Muscle of leg (tissue), 11 donors: ENCODE data around the gene FXYD4. TPM values are rescaled to one million over a fixed set of nuclear protein-coding genes. Genes with fewer than 3 reads are reported as not detected.
"Not testable (repeated sequence)": the region's sequence is repeated elsewhere in the genome, so short reads cannot be mapped to it uniquely, and the experiment has no call there.

ENCODE experiments used
- DNase-seq: peaks from one replicate; pipeline ENCODE4 v3.0.0; 2013
- H3K27ac ChIP-seq: one replicate; pipeline ENCODE4 v1.5.1; 2013; ENCODE audit warnings: mild to moderate bottlenecking, low read length, control low read depth
- H3K27me3 ChIP-seq: one replicate; pipeline ENCODE4 v1.6.1; 2013; ENCODE audit warnings: low read length; ENCODE audit not compliant: control insufficient read depth, insufficient read depth
- H3K36me3 ChIP-seq: one replicate; pipeline ENCODE4 v1.6.1; 2013; ENCODE audit warnings: low read length; ENCODE audit not compliant: control insufficient read depth, insufficient read depth
- H3K4me1 ChIP-seq: one replicate; pipeline ENCODE4 v1.6.1; 2013; ENCODE audit warnings: low read length; ENCODE audit not compliant: control insufficient read depth, insufficient read depth
- H3K4me3 ChIP-seq: one replicate; pipeline ENCODE4 v1.5.1; 2013; ENCODE audit warnings: low read length, control low read depth
- H3K9me3 ChIP-seq: replicated peaks from 2 replicates; pipeline ENCODE4 v1.6.1; 2013; ENCODE audit warnings: low read depth, low read length; ENCODE audit not compliant: control insufficient read depth
- WGBS: methylation state at CpG from one replicate; pipeline ENCODE4 v1.1.5; 2013; ENCODE audit warnings: missing lambda C conversion rate; ENCODE audit not compliant: insufficient coverage; 5-methylcytosine and 5-hydroxymethylcytosine counted together
- polyA plus RNA-seq, 8 donors: library from polyadenylated mRNA; unstranded; fragments of 120-200 nt; gene quantifications; one replicate each; pipeline versions ENCODE4 v1.2.1 to v1.2.3, GENCODE V29; 2013; ENCODE audit warnings: inconsistent platforms in 1 of 8, low replicate concordance in 1 of 8; ENCODE audit not compliant: insufficient read length in 8 of 8, insufficient read depth in 1 of 8
- total RNA-seq: library from RNA; stranded (reverse); fragments of 120-200 nt; gene quantifications from one replicate; pipeline ENCODE4 v1.2.4, GENCODE V29; 2013

The FXYD4 gene
- total and polyA plus RNA-seq, 9 donors = 0.44 to 2.6 (median 0.69) TPM

- not testable (repeated sequence) for H3K9me3 ChIP-seq
These were observed 40.7 kb upstream of the FXYD4 start for GRCh38 chr10:43330824-43331127.

DNA sequence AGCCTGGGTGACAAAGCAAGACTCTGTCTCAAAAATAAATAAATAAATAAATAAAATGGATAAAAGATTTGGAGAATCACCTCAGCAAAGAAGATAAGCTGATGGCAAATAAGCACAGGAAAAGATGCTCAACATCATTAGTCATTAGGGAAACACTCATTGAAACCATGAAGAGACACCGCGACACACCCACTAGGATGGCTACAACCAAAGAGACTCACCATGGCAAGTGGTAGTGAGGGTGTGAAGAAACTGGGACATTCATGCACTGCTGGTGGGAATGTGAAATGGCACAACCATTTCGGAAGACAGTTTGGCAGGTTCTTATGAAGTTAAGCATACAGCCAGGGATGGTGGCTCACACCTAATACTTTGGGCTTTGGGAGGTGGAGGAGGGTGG is 37.8 kb upstream of the FXYD4 start:
- H3K9me3 ChIP-seq = no peaks in the 10 kb centered on the region
- H3K27me3 ChIP-seq = no peaks in the 10 kb centered on the region
- H3K36me3 ChIP-seq = no peaks in the 10 kb centered on the region
- H3K27ac ChIP-seq = no peak overlapping the region
- WGBS = 88% methylated on average over 1 of the region's 3 CpGs
- no peak for DNase-seq
- H3K4me3 ChIP-seq = no peak overlapping the region
- no peaks in the 10 kb centered on the region for H3K4me1 ChIP-seq

More at GRCh38 chr10:43330824-43331127, 40.7 kb upstream of the FXYD4 start:
- WGBS = no CpG with 5 or more reads among the region's 4 CpGs
- not testable (repeated sequence) for H3K4me1 ChIP-seq, H3K27me3 ChIP-seq, H3K27ac ChIP-seq, DNase-seq, H3K4me3 ChIP-seq, H3K36me3 ChIP-seq

- Histone ChIP-seq H3K9me3 (no peaks in the 10 kb centered on the region), H3K4me1 (peaks cover 4% of the 10 kb centered on the region), H3K4me3 (no peak overlapping the region), H3K36me3 (no peaks in the 10 kb centered on the region), H3K27ac (no peak overlapping the region), H3K27me3 (no peaks in the 10 kb centered on the region)
- 69% methylated on average over 2 of the region's 3 CpGs for WGBS
- DNase-seq = no peak
These were observed 35.4 kb upstream of the FXYD4 start for GRCh38 chr10:43336061-43336460.

GRCh38 chr10:43336641-43337318 is 34.7 kb upstream of the FXYD4 start:
- no peaks in the 10 kb centered on the region for H3K27me3 ChIP-seq
- WGBS = 83% methylated on average over 6 of the region's 9 CpGs
- DNase-seq = no peak
- H3K9me3 ChIP-seq = no peaks in the 10 kb centered on the region
- H3K27ac ChIP-seq = no peak overlapping the region
- H3K4me3 ChIP-seq = no peak overlapping the region
- H3K4me1 ChIP-seq = peaks cover 4% of the 10 kb centered on the region
- no peaks in the 10 kb centered on the region for H3K36me3 ChIP-seq

DNA sequence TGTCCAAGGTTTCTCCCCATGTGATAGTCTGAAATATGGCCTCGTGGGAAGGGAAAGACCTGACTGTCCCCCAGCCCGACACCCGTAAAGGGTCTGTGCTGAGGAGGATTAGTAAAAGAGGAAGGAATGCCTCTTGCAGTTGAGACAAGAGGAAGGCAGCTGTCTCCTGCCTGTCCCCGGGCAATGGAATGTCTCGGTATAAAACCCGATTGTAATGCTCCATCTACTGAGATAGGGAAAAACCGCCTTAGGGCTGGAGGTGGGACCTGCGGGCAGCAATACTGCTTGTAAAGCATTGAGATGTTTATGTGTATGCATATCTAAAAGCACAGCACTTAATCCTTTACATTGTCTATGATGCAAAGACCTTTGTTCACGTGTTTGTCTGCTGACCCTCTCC is 33.9 kb upstream of the FXYD4 start:
- WGBS = no CpG with 5 or more reads among the region's 9 CpGs
- not testable (repeated sequence) for H3K36me3 ChIP-seq, H3K27ac ChIP-seq, H3K4me1 ChIP-seq, H3K9me3 ChIP-seq, H3K4me3 ChIP-seq, DNase-seq, H3K27me3 ChIP-seq

- Histone ChIP-seq H3K36me3 (no peaks in the 10 kb centered on the region), H3K4me3 (no peak overlapping the region), H3K27me3 (no peaks in the 10 kb centered on the region), H3K9me3 (no peaks in the 10 kb centered on the region), H3K27ac (no peak overlapping the region), H3K4me1 (peaks cover 4% of the 10 kb centered on the region)
- DNase-seq = no peak
- WGBS = 84% methylated on average over 11 of the region's 12 CpGs
These were observed 33.3 kb upstream of the FXYD4 start for GRCh38 chr10:43338117-43338516.

DNA sequence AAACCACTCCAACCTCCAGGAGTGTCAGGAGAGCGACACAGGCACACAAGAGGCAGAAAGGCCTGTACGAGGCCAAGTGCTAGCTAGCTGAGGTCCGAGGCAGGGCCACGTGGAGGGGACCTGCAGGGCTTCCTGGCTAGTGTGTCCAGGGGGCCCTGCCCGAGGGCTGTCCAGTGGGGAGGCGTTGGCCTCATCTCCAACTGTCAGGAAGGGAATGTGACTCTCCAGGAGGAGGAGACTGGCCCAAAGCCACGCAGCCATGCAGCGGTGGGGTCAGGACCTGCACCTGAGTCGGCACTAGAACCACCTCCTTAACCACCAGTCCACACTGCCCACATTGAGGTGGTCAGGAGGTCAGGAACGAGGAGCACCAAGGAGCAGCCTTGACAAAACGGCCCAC is 32.3 kb upstream of the FXYD4 start:
- no peak overlapping the region for H3K4me3 ChIP-seq
- 58% methylated on average over 7 of the region's 11 CpGs for WGBS
- H3K36me3 ChIP-seq = no peaks in the 10 kb centered on the region
- H3K9me3 ChIP-seq = no peaks in the 10 kb centered on the region
- peaks cover 4% of the 10 kb centered on the region for H3K4me1 ChIP-seq
- no peak for DNase-seq
- no peak overlapping the region for H3K27ac ChIP-seq
- no peaks in the 10 kb centered on the region for H3K27me3 ChIP-seq

GRCh38 chr10:43340101-43340500 is 31.3 kb upstream of the FXYD4 start:
- Histone ChIP-seq H3K36me3 (no peaks in the 10 kb centered on the region), H3K9me3 (no peaks in the 10 kb centered on the region), H3K4me1 (peaks cover 4% of the 10 kb centered on the region), H3K27ac (no peak overlapping the region), H3K27me3 (no peaks in the 10 kb centered on the region), H3K4me3 (no peak overlapping the region)
- DNase-seq = no peak
- WGBS = 66% methylated on average over 6 of the region's 6 CpGs

DNA sequence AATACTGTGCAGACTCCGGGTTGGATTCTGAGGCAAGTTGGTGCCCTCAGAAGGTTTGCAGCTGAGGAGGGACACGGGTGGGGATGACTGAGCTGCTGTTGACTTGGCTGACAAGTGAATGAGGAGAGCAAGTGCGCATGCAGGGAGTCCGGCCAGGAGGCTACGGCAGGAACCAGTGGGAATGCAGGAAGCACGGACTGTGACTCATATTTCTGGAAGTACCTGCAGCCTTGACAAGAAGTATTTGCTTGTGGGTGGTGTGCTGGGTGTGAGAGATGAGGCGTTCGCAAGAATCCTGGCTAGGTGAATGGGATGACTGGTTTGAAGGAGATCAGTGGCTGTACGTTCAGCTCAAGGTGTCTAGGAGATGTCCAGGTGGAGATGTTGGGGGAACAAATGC is 30.8 kb upstream of the FXYD4 start:
- 59% methylated on average over 9 of the region's 9 CpGs for WGBS
- Histone ChIP-seq H3K9me3 (no peaks in the 10 kb centered on the region), H3K36me3 (no peaks in the 10 kb centered on the region), H3K4me3 (no peak overlapping the region), H3K27me3 (no peaks in the 10 kb centered on the region), H3K27ac (no peak overlapping the region), H3K4me1 (peaks cover 4% of the 10 kb centered on the region)
- DNase-seq = no peak

GRCh38 chr10:43341450-43341849 is 30.0 kb upstream of the FXYD4 start:
- H3K4me1 ChIP-seq = peaks cover 4% of the 10 kb centered on the region
- H3K4me3 ChIP-seq = no peak overlapping the region
- H3K9me3 ChIP-seq = no peaks in the 10 kb centered on the region
- no peak for DNase-seq
- H3K27me3 ChIP-seq = no peaks in the 10 kb centered on the region
- WGBS = 75% methylated on average over 3 of the region's 7 CpGs
- H3K36me3 ChIP-seq = no peaks in the 10 kb centered on the region
- H3K27ac ChIP-seq = no peak overlapping the region
